Spleen (tissue), 11 donors: ENCODE results near the gene ZBP1. TPM values are rescaled to one million over a fixed set of nuclear protein-coding genes. Genes with fewer than 3 reads are reported as not detected.

ENCODE experiments used
- DNase-seq: peaks from one replicate; pipeline ENCODE4 v3.0.0-alpha.2; 2020
- H3K27ac ChIP-seq, 8 donors: fragments of 200-600 bp; sonication (generic) in 7 of 8; 1 replicate in 4 of 8; 2 replicates in 4 of 8; pipeline versions ENCODE4 v1.5.0 to v1.8.0; 2016 to 2021; ENCODE audit warnings: inconsistent platforms in 4 of 8, mild to moderate bottlenecking in 4 of 8, moderate library complexity in 1 of 8
- H3K27me3 ChIP-seq, 7 donors: fragments of 200-600 bp; sonication (generic) in 6 of 7; replicated peaks in 1 of 7; 1 replicate in 4 of 7; 2 replicates in 3 of 7; pipeline versions ENCODE4 v1.5.0 to v1.8.0; 2016 to 2021; ENCODE audit warnings: inconsistent platforms in 3 of 7, mild to moderate bottlenecking in 1 of 7
- H3K36me3 ChIP-seq, 6 donors: fragments of 200-600 bp; sonication (generic) in 5 of 6; 1 replicate in 4 of 6; 2 replicates in 2 of 6; pipeline versions ENCODE4 v1.5.0 to v1.8.0; 2016 to 2021; ENCODE audit warnings: inconsistent platforms in 2 of 6
- H3K4me1 ChIP-seq, 6 donors: fragments of 200-600 bp; sonication (generic) in 5 of 6; 1 replicate in 3 of 6; 2 replicates in 3 of 6; pipeline versions ENCODE4 v1.5.0 to v1.8.0; 2016 to 2021; ENCODE audit warnings: inconsistent platforms in 3 of 6
- H3K4me3 ChIP-seq, 8 donors: fragments of 200-600 bp; sonication (generic) in 7 of 8; 1 replicate in 4 of 8; 2 replicates in 4 of 8; pipeline versions ENCODE4 v1.5.0 to v1.8.0; 2016 to 2021; ENCODE audit warnings: inconsistent platforms in 4 of 8, mild to moderate bottlenecking in 4 of 8, moderate library complexity in 2 of 8
- H3K9me3 ChIP-seq, 8 donors: fragments of 200-600 bp; sonication (generic) in 7 of 8; 1 replicate in 4 of 8; 2 replicates in 4 of 8; pipeline versions ENCODE4 v1.5.0 to v1.8.0; 2016 to 2021; ENCODE audit warnings: inconsistent platforms in 4 of 8
- CTCF ChIP-seq, 11 experiments: fragments of 200-600 bp in 7 of 11; fragments of 450-650 bp in 4 of 11; sonication (generic) in 4 of 11; IDR thresholded peaks in 8 of 11; conservative IDR thresholded peaks in 3 of 11; 1 replicate in 7 of 11; 2 replicates in 4 of 11; pipeline versions ENCODE4 v1.4.0 to v1.8.0; 2016 to 2021; ENCODE audit warnings: antibody characterized with exemption in 11 of 11, inconsistent platforms in 4 of 11, mild to moderate bottlenecking in 1 of 11
- POLR2A ChIP-seq, 3 donors: fragments of 450-650 bp; IDR thresholded peaks; one replicate each; pipeline ENCODE4 v1.5.1; 2017; ENCODE audit warnings: antibody characterized with exemption in 3 of 3, mild to moderate bottlenecking in 1 of 3
- POLR2AphosphoS5 ChIP-seq, 3 donors: sonication (generic); formaldehyde crosslinking; IDR thresholded peaks; one replicate each; pipeline ENCODE4 v1.5.1; 2017; ENCODE audit warnings: antibody characterized with exemption in 3 of 3
- WGBS, 5 donors: extraction: QIAGEN DNeasy Blood & Tissue Kit in 3 of 5; methylation state at CpG; one replicate each; pipeline versions ENCODE4 v1.1.5 to v1.1.7; 2013 to 2018; 5-methylcytosine and 5-hydroxymethylcytosine counted together
- intact Hi-C: fragments of 100-400 bp; cut with DNase I; formaldehyde crosslinking; loops from one replicate; pipeline ENCODE4 v1.15.0; 2023; ENCODE audit warnings: low total_unique reads
- polyA plus RNA-seq, 3 donors: library from polyadenylated mRNA; stranded (reverse); fragments of 200-250 nt; gene quantifications; one replicate each; pipeline ENCODE4 v1.2.1, GENCODE V29; 2013
- total RNA-seq, 7 donors: library from RNA; depleted of rRNA in 3 of 7; stranded (reverse); fragments of >200 nt in 3 of 7; fragmentation: NEBNext Ultra II Directional in 4 of 7; extraction: Animal tissue kit (Norgen Biotek cat#: 25700) in 4 of 7; gene quantifications; one replicate each; pipeline versions ENCODE4 v1.1.0 to v1.2.1, GENCODE V29; 2016 to 2021
- donor health status: healthy with polysubstance abuse.
- donor health status: DM: no; HTN: no; CAD: no; lungs with moderate emphysema.
- donor health status: DM: no; HTN: no; CAD: no.
- donor health status: Bipolar disorder and iron deficiency.
- donor health status: healthy.
- donor health status: DM: no; HTN: no; CAD: no.
- donor health status: DM: yes; HTN: yes; CAD: no.

Gene ZBP1
- total and polyA plus RNA-seq, 10 donors: 8.6 to 28.4 (median 16.6) TPM

GRCh38 chr20:57661746-57662455, 41.7 kb upstream of the ZBP1 start:
- intact Hi-C loops: no loop called here
- 83 to 98% (median 88%) methylated on average over 21 to 26 of the region's 26 CpGs for WGBS, 5 donors
- Histone ChIP-seq H3K27me3 (no peaks in the 10 kb centered on the region), H3K27ac (no peak overlapping the region), H3K9me3 (no peaks in the 10 kb centered on the region), H3K4me3 (no peak overlapping the region), H3K4me1 (peaks cover 0 to 40% (median 15%) of the 10 kb centered on the region in 6 donors), H3K36me3 (peaks cover 0 to 22% (median 6%) of the 10 kb centered on the region in 6 donors)
- DNase-seq: peak; percentile 67
- no peak for TF ChIP-seq CTCF (IDR thresholded peaks at IDR 0.05 in 8 of 11, conservative IDR thresholded peaks at IDR 0.05 in 3 of 11)
- TF ChIP-seq POLR2A (IDR thresholded peaks at IDR 0.05): no peak
- TF ChIP-seq POLR2AphosphoS5 (IDR thresholded peaks at IDR 0.05): no peak

GRCh38 chr20:57660922-57661745, 40.9 kb upstream of the ZBP1 start:
- peaks cover 0 to 42% (median 15%) of the 10 kb centered on the region in 6 donors for H3K4me1 ChIP-seq
- intact Hi-C loops: no loop called here
- H3K9me3 ChIP-seq: no peaks in the 10 kb centered on the region
- WGBS, 5 donors: 56 to 77% (median 72%) methylated on average over 20 to 31 of the region's 31 CpGs
- peak; percentile 75 for DNase-seq
- no peak overlapping the region for H3K27ac ChIP-seq
- H3K4me3 ChIP-seq: no peak overlapping the region
- H3K27me3 ChIP-seq: no peaks in the 10 kb centered on the region
- H3K36me3 ChIP-seq: peaks cover 0 to 30% (median 9%) of the 10 kb centered on the region in 6 donors
- TF ChIP-seq POLR2AphosphoS5 (IDR thresholded peaks at IDR 0.05): peak in 2 of 3 donors; percentile 54 to 64
- TF ChIP-seq CTCF (IDR thresholded peaks at IDR 0.05 in 8 of 11, conservative IDR thresholded peaks at IDR 0.05 in 3 of 11): no peak

- Histone ChIP-seq H3K27ac (no peak overlapping the region), H3K27me3 (no peaks in the 10 kb centered on the region), H3K9me3 (no peaks in the 10 kb centered on the region), H3K36me3 (peaks cover 0 to 35% (median 9%) of the 10 kb centered on the region in 6 donors), H3K4me3 (no peak overlapping the region), H3K4me1 (peaks cover 0 to 42% (median 15%) of the 10 kb centered on the region in 6 donors)
- WGBS, 5 donors: 81 to 89% (median 88%) methylated on average over 13 of the region's 13 CpGs
- no peak for TF ChIP-seq POLR2A (IDR thresholded peaks at IDR 0.05)
- intact Hi-C loops: no loop called here
- no peak for DNase-seq
Observed at GRCh38 chr20:57660181-57660921, 40.1 kb upstream of the ZBP1 start.

GRCh38 chr20:57659517-57660180, 39.4 kb upstream of the ZBP1 start:
- TF ChIP-seq CTCF (IDR thresholded peaks at IDR 0.05 in 8 of 11, conservative IDR thresholded peaks at IDR 0.05 in 3 of 11) (no peak), POLR2A (IDR thresholded peaks at IDR 0.05) (no peak), POLR2AphosphoS5 (IDR thresholded peaks at IDR 0.05) (no peak)
- 88 to 96% (median 90%) methylated on average over 14 to 24 of the region's 24 CpGs for WGBS, 5 donors
- DNase-seq: peak; percentile 55
- Histone ChIP-seq H3K36me3 (peaks cover 0 to 35% (median 9%) of the 10 kb centered on the region in 6 donors), H3K4me1 (peaks cover 0 to 47% (median 16%) of the 10 kb centered on the region in 6 donors), H3K9me3 (no peaks in the 10 kb centered on the region), H3K27me3 (no peaks in the 10 kb centered on the region), H3K4me3 (no peak overlapping the region), H3K27ac (no peak overlapping the region)
- intact Hi-C loops: loop anchor here (10.0 kb wide), 2 partner anchors 55 to 425 kb away; no protein-coding TSS in a partner anchor
